ENCODE data around the gene ABO. TPM values are rescaled to one million over a fixed set of nuclear protein-coding genes. Genes with fewer than 3 reads are reported as not detected.
"Not testable (repeated sequence)": the region's sequence is repeated elsewhere in the genome, so short reads cannot be mapped to it uniquely, and the experiment has no call there.

ABO gene
- polyA plus RNA-seq, 1 donor, result 1.3 TPM

- no peak for DNase-seq (ENCODE audit: low read depth)
Observed at GRCh38 chr9:133264235-133264764, 10.7 kb downstream of the ABO start.

GRCh38 chr9:133263557-133263956, 11.4 kb downstream of the ABO start:
- no peak for DNase-seq (ENCODE audit: low read depth)

- DNase-seq (ENCODE audit: low read depth), result no peak
Observed at GRCh38 chr9:133262226-133262625, 12.8 kb downstream of the ABO start.

GRCh38 chr9:133261753-133262120, 13.3 kb downstream of the ABO start:
- DNase-seq (ENCODE audit: low read depth), result no peak

GRCh38 chr9:133261103-133261752, 13.8 kb downstream of the ABO start:
- no peak for DNase-seq (ENCODE audit: low read depth)

- no peak for DNase-seq (ENCODE audit: low read depth)
Observed at GRCh38 chr9:133260334-133261102, 14.5 kb downstream of the ABO start.

GRCh38 chr9:133258061-133259015, 16.7 kb downstream of the ABO start:
- no peak for DNase-seq (ENCODE audit: low read depth)

GRCh38 chr9:133257465-133257956, 17.5 kb downstream of the ABO start:
- no peak for DNase-seq (ENCODE audit: low read depth)

GRCh38 chr9:133256686-133257091, 18.3 kb downstream of the ABO start:
- DNase-seq (ENCODE audit: low read depth), result no peak

- no peak for DNase-seq (ENCODE audit: low read depth)
Observed at GRCh38 chr9:133256136-133256461, 18.9 kb downstream of the ABO start.

GRCh38 chr9:133255371-133256135, 19.4 kb downstream of the ABO start:
- DNase-seq (ENCODE audit: low read depth), result no peak

- DNase-seq (ENCODE audit: low read depth), result no peak
Observed at GRCh38 chr9:133254471-133254870, 20.5 kb downstream of the ABO start.

GRCh38 chr9:133253268-133253667, 21.7 kb downstream of the ABO start:
- no peak for DNase-seq (ENCODE audit: low read depth)

- no peak for DNase-seq (ENCODE audit: low read depth)
Observed at GRCh38 chr9:133252301-133253020, 22.5 kb downstream of the ABO start.

- DNase-seq (ENCODE audit: low read depth), result no peak
Observed at GRCh38 chr9:133251773-133252172, 23.2 kb downstream of the ABO start.

- not testable (repeated sequence) for DNase-seq (ENCODE audit: low read depth)
Observed at GRCh38 chr9:133251221-133251620, 23.8 kb downstream of the ABO start.

- DNase-seq (ENCODE audit: low read depth), result no peak
Observed at GRCh38 chr9:133250741-133251170, 24.2 kb downstream of the ABO start.

GRCh38 chr9:133249337-133249736, 25.7 kb downstream of the ABO start:
- no peak for DNase-seq (ENCODE audit: low read depth)

GRCh38 chr9:133248726-133249295, 26.2 kb downstream of the ABO start:
- DNase-seq (ENCODE audit: low read depth), result no peak

- DNase-seq (ENCODE audit: low read depth), result no peak
Observed at GRCh38 chr9:133247632-133248031, 27.4 kb downstream of the ABO start.
